Stimulated activated CD8-positive, alpha-beta memory T cell treated with anti-CD3 and anti-CD28 coated beads, Interleukin-15, amount 100 ng/mL, for 48 hours (primary cell): ENCODE results near the gene MLYCD.

Experiments used
- DNase-seq, 2 donors: peaks; one replicate each; pipeline ENCODE4 v3.0.0-alpha.2; 2020; ENCODE audit warnings: low read depth in 2 of 2

Gene MLYCD

DNA sequence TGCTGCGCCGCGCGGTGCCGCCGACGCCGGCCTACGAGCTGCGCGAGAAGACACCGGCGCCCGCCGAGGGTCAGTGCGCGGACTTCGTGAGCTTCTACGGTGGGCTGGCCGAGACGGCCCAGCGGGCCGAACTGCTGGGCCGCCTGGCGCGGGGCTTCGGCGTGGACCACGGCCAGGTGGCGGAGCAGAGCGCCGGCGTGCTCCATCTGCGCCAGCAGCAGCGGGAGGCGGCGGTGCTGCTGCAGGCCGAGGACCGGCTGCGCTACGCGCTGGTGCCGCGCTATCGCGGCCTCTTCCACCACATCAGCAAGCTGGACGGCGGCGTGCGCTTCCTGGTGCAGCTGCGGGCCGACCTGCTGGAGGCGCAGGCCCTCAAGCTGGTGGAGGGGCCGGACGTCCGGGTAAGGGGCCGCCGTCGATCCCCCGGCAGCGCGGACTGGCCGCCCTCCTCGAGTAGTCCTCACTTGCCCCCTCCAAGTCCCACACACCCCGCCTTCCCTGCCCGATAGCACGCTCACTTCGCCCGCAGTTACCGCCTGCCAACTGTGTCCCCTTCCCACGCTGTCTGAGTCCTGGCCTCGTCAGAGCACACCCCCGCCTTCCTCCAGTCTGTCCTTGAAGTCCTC is 470 bp downstream of the MLYCD start:
- DNase-seq: peak; percentile 8 to 16

DNA sequence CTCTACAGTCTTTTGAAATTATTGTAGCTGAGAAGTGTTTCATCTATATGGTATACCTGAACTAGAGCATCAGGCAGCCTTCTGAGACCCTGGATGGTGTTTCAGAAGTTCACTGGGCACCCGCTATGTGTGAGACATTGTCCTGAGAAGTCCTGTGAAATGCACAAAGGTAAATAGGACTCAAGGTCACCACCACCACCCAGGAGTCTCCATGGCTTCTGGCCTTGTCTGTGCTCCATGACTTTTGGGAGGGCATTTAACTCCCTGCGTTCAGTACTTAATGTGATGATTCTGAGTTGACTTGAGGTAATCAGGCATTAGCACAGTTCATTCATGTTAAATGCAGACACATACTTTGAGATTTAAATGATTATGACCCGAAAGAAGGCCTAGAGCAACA is 1.1 kb downstream of the MLYCD start:
- no peak for DNase-seq

DNA sequence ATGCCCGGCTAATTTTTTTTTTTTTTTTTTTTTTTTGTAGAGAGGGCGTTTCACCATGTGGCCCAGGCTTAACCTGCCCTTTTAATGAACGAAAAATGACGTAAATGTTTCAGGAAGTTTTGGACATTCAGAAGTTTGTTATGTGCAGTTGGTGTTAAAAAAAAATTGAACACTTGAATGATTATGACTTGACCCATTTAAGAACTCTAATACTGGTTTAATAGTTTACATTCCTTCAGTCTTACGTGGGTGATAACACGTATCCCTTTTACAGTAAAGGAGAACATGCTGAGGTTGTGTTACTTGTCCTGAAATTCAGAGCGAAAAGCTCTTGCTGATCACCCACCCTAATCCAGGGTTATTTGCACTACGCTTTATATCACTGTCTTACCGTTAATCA is 1.7 kb downstream of the MLYCD start:
- DNase-seq: no peak

DNA sequence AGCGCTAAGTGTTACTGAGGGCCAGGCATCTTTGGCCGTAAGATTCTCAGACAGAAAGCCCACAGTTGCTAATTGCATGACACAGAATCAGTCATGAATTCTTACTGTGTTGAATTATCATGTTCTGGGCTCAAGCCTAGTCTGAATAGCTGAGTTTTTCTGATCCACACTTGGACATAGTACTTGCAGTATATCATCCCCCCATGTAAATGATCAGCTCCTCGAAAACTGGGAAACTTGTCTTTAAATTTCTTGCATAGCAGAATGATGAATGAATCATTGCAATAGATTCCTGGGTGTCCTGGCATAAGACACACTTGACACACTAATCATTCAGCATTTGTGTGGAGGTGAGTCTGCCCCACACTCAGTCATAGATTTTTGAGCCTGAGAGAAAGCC is 2.2 kb downstream of the MLYCD start:
- DNase-seq: no peak

DNA sequence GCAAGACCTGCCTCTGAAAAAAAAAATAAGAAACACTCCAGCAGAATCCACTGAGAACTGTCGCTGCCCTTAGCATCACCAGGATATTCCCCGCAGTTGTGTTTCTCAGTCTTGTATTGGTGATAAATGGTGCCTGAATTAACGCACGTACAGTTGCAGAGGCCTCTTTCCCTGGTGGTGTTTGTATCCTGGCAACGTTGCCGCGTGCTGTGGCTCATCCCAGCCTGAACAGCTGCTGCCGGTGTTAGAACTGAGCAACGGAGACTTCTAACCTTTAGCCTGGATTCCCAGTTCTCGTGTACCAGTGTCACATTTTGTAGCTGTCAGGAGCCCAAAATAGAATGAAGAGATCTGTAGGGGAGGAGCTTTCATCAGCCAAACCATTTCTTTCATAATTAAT is 4.8 kb downstream of the MLYCD start:
- DNase-seq: no peak

DNA sequence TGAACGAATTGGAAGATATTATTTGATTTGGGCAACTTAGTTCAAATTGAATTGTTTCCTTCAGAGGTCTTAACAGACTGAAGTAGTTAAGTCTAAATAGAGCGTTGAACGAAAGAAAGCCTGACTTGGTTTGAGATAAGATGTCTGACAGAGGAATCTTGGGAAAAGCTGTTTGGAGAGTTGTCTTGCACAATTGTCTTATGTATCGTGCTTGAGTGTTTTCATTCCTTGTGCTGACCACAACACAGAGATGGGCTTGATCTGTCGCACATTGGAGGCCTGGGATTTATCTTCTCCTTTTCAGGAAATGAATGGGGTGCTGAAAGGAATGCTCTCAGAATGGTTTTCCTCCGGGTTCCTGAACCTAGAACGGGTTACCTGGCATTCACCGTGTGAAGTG is 7.8 kb downstream of the MLYCD start:
- DNase-seq: no peak

DNA sequence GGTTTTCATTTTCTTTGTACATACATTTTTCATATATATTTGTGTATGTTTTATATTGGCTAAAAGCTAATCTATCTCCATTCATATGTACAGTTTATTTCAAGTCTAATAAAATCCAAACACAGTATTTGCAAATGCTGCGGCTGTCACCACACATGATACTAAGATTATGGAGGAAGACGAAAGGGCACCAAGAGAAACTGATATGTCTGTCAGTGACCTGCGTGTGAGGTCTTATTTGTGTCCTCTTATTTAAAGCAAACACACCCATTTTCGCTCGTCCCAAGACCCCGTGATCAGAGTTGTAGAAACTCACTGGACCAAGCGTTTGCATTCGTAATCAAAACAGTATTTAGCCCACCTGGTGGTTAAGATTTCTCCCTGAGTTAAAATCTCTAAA is 8.2 kb downstream of the MLYCD start:
- no peak for DNase-seq

DNA sequence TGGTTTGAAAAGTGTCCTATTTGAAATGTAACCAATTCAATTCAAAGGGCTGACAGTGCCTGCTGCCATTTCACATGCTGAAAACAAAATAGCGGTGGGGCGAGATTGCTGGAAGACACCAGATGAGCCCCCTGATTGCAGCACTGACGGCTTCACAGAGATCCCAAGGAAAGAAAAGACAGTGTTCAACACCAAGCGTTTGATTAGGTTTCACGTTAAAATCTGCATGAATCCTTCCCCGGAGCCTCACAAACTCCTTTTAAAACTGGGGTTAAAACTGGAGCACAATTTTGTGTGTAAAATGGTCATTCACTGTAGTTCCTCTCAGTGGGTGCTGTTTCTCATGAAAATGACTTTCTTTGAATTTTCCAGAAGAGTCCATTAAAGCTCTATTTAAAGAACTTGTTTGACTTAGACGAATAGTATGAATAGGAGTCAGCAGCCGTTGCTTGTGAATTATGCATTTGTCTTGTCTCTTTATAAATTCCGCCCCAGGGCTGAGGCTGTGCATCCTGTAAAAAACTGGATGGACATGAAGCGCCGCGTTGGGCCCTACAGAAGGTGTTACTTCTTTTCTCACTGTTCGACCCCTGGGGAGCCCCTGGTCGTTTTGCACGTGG is 8.8 kb downstream of the MLYCD start:
- DNase-seq: no peak

DNA sequence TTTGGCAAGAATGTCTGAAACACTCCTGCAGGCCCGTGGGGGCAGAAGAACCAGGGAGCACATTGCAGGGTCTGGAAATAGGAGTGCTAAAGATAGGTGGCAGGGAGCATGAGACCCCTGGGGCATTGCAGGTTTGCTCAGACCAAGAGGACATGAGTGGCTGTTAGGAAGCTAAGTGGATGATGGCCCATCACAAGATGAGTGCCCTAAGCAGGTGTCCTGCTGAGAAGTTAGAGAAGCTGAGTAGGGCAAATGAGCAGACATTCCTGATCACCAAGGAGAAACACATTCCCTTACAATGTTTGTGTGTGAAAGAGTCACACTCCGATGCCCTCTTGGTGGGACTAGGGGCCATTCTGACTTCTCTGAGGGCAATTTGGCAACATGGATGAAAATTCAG is 9.9 kb downstream of the MLYCD start:
- no peak for DNase-seq

DNA sequence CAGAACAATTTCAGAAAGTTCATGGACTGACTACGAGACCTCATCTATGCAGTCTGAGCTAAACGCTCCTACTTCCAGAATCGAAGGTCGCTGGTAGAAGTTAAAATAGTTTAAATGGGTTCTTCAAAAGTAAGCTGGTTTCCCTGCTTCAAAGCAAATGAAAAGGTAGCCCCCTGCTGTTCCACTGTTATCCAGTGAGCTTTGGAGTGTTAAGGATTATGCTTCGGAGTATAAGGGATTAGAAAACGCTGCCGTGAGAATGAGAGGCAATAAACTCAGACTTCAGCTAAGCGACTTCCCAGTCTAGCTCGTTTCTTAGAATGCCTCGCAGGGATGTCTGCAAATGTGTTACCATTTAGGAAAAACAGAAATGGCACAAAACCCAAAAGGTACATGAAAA is 12.4 kb downstream of the MLYCD start:
- DNase-seq: no peak

DNA sequence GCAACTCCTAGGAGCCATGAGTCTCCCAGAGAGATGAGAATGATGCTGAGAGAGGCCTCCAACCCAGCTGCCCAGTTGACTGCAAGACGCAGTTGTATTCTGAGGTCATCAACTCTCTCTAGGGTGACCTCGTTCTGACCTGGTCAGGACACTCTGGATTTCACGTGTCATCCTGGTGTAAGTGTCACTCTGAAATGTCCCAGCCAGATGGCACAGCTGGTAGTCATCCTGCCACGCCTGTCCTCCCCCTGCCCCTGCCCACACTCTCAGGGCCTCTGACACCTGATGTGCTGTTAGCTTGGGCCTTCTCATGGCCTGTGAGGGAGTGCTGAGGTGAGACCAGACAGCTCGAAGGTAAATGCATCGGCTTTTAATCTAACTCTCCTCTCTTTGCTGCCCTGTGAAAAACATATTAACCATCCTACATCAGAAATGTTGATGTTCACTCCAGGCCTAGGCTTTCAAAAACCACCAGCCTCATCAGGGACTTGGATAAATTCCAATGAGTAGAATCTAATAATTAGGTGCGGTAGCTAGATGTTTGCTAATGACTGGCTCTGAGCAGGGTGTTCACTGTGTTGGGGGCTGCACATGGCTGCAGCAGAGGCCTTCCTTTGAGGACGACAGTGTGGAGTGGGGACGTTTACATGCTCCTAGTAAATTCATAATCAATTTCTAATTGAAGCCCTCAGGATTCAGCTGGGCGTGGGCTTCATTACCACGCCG is 13.8 kb downstream of the MLYCD start:
- DNase-seq: no peak

DNA sequence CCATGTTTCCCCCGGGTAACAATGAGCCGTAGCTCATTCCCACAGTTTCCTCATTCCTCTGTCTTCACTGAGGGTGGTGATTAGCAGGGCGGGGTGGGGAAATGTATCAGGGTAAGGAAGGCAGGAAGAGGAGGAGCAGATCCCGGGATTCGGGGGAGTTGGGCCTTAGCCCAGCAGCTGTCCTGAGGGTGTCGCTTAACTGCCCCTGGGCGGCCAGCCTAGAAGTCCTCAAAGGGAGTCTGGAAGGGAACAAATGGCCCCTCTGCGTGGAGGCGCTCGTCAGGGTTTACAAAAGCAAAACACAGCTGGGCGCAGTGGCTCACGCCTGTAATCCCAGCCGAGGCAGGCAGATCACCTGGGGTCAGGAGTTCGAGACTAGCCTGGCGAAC is 14.3 kb downstream of the MLYCD start:
- DNase-seq: no peak

DNA sequence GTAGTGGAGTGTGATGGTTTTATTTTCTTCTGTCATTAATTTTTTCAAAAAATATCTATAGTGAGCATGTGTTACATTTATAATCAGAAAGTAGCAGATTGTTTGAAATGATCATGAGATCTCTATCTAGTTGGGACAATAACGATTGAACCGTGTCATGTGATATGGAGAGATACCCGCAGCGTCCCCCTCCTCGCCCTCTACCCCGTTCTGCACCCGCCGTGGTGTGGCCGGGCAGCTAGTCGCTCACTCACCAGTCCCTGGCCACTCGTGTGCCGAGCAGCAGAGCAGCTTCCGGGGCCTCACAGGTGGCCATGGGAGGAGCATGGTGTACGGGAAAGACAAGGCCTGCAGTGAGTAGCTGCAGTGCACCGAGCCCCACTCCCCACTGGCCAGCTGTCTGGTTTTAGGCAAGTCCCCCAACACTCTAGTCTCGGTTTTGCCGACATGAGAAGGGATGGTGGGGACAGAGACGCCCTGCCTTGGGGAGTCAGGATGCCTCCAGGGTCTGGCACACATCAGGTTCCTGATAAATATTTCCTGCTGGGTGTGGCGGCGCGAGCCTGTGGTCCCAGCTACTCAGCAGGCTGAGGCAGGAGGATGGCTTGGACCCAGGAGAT is 15.3 kb downstream of the MLYCD start:
- DNase-seq: no peak

DNA sequence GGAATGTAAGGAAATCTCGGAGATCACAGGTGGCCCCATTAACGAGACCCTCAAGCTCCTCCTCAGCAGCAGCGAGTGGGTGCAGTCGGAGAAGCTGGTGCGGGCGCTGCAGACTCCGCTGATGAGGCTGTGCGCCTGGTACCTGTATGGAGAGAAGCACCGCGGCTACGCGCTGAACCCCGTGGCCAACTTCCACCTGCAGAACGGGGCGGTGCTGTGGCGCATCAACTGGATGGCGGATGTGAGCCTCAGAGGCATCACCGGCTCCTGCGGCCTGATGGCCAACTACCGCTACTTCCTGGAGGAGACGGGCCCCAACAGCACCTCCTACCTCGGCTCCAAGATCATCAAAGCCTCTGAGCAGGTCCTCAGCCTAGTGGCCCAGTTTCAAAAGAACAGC is 16.2 kb downstream of the MLYCD start:
- no peak for DNase-seq

DNA sequence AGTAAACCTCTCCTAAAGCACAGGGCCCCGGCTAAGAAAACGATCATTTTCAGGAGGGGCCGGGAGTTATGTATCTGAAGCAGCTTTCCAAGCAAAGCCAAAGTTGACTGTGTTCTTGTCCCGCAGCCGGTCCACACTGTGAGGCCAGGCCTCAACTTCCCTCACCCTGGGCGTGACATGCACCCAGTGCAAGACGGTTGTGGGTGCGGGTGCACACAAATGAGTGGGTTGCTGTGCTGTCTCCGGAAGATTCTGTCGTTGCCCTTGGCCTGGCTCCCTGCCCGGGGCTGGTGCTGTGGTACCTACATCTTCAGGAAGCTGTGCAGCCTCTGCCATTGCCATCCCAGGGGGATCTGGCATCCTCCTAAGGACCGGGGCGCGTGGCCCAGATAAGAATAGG is 16.6 kb downstream of the MLYCD start:
- no peak for DNase-seq

DNA sequence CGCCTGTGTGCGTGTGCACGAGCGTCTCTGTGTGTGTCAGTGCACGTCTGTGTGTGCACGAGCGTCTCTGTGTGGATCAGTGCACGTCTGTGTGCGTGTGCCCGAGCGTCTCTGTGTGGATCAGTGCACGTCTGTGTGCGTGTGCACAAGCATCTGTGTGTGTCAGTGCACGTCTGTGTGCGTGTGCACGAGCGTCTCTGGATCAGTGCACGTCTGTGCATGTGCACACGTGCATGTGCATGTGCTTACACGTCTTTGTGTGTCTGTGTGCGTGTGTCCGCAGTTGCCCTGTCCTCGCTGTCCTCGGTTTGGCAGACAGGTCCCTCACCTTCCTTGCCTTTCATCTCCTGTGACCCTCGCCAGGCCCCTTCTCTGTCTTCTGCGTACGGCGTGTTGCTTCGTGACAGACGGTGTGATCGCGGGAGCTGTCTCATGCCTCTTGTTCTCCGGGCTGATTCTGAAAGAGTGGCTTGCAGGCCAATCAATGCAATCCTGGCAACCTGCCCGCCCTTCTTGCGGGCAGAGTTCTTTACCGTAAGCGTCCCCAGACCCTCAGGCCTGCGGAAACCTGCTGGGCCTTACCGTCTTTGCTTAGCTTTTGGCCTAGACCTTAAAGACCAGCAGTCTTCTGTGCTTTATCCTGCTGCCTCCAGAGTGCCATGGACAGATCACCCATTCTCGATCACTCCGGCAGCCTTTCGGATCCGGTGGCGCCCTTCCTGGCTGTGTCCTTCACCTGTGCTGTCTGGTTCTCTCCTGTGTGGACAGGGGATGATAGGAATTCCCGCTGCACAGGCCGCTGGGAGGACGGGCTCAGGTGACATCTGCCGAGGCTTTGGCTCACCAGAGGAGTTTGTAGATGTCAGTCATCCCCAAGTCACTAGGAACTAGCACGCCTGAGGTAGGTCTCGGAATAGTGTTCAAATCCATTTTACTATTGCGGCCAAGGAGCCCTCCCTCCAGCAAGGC is 18.5 kb downstream of the MLYCD start:
- no peak for DNase-seq

DNA sequence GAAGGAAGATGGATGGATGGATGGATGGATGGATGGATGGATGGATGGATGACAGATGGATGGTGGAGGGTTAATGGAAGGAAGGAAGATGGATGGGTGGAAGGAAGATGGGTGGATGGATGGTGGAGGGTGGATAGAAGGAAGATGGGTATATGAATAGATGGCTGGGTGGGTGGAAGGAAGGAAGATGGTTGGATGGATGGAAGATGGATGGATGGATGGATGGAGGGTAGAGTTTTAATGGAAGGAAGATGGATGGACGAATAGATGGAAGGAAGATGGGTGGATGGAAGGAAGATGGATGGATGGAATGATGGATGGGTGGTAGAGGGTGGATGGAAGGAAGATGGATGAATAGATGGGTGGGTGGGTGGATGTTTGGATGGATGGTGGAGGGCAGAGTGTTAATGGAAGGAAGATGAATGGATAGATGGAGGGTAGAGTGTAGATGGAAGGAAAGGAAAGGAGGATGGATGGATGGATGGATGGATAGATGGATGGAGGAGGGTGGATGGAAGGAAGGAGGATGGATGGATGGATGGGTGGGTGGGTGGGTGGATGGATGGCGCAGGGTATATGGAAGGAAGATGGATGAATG is 22.1 kb downstream of the MLYCD start:
- DNase-seq: no peak

DNA sequence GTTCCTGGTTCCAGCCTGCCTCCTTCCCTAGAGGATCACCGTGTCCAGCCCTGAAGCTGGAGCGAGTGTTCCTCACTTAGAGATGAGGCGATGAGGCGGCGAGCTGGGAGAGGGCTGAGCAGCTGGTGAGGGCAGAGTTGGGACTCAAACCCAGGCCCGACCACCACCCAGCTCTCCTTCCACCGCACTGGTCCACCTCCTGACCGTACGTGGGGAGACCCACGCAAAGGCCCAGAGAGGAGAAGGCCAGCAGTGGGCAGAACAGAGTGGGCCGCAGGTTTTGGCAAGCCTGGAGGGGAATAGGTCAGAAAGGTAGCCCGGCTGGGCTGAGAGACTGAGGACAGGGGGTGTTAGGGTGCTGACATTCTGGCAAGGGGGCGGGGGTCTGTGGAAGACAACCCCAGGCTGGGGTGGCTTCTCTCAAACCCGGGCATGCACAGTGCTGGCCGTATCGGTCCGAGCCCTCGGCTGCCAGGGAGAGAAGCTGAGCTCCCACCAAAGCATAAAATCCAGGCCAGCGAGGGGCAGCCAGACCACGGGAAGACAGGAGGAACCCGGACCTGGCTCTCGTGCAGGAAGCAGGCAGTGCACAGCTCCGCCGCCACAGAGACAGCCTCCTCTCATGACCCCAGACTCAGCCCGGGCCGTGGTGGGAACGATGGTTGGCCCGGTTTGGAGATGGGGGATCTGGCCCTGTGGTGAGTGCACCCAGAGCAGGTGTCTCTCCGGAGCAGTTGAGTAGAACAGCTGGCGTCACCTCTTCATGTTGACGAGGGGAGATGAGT is 24.9 kb downstream of the MLYCD start:
- no peak for DNase-seq

DNA sequence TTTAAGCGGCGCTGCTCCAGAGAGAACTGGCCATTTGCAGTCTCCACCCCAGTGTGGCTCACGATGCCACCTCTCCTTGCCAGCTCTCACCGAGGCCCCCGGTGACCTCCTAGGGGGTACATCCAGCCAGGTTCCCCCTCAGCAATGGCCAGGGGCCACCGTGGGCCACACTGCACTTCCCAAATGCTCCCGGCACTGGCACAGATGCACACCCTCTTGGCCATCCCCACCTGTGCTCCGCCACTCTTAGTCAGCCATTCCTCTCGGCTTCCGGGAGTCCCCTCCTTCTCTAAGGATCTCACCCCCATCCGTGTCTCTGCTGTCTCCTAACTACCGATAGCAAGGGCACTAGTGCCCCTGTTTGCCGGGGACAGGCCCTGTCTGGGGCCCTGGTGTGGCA is 25.8 kb downstream of the MLYCD start:
- no peak for DNase-seq

DNA sequence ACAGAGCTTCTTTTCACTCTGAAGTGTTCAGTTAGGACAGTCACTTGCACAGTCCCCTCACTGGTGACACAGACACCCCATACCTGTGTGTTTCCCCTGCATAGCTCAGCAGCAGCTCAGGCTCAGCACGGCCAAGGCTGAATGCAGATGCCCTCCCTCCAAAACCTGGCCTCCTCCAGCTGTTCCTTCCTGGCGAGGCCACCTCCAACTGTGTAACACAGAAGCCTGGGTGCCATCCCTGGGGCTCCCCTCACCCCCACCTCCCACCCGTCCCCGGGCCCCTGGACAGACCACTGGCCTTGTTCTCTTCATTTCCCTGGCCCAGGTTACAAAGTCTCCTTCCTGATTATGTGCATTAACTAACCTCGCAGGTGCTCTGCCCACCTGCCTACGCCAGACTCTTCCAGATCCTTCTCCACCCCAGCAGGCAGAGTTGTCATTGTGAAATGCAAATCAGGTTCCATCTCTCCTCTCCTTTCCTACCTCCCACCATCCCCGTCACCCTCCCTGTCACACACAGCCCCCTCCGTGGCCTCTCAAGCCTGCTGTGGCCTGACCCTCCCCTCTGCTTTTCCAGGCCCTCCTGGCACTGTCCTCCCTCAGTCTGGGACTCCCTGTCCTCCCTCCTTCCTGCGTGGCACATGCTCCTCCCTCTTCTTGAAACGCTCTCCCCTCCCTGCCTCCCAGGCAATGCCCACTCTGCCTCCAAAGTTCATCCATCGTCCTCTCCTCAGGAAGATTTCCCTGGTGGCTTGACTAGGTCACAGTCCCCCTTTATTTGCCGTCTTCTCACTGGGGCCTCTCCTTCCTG is 26.4 kb downstream of the MLYCD start:
- DNase-seq: no peak
